Neuron (in vitro differentiated cells): ENCODE results near the gene ZNF385C.
A peak's percentile ranks its signal among the peaks of the same experiment; 100 is the strongest.
"Not testable (repeated sequence)": the region's sequence is repeated elsewhere in the genome, so short reads cannot be mapped to it uniquely, and the experiment has no call there.

Experiments used
- H2AFZ ChIP-seq: one replicate; pipeline ENCODE4 v1.6.1; 2013; ENCODE audit warnings: low read depth, mild to moderate bottlenecking, inconsistent platforms, low read length, moderate library complexity
- H3K27me3 ChIP-seq: one replicate; pipeline ENCODE4 v1.6.1; 2013; ENCODE audit warnings: low read length; ENCODE audit not compliant: insufficient read depth
- H3K36me3 ChIP-seq: one replicate; pipeline ENCODE4 v1.6.1; 2013; ENCODE audit warnings: low read length; ENCODE audit not compliant: insufficient read depth
- H3K4me1 ChIP-seq: one replicate; pipeline ENCODE4 v1.6.1; 2013; ENCODE audit warnings: low read length; ENCODE audit not compliant: insufficient read depth
- H3K4me3 ChIP-seq: 2 replicates; pipeline ENCODE4 v1.5.1; 2013; ENCODE audit warnings: mild to moderate bottlenecking, low read length, moderate library complexity
- H3K9me3 ChIP-seq: one replicate; pipeline ENCODE4 v1.6.1; 2013; ENCODE audit warnings: low read length

The ZNF385C gene

GRCh38 chr17:42034059-42034458, 64.2 kb downstream of the ZNF385C start:
- no peaks in the 10 kb centered on the region for H3K9me3 ChIP-seq

GRCh38 chr17:42031584-42031983, 66.7 kb downstream of the ZNF385C start:
- no peak overlapping the region for H3K4me3 ChIP-seq
- H2AFZ ChIP-seq, result no peak overlapping the region
- H3K27me3 ChIP-seq, result no peaks in the 10 kb centered on the region
- no peaks in the 10 kb centered on the region for H3K36me3 ChIP-seq
- peaks cover 30% of the 10 kb centered on the region for H3K4me1 ChIP-seq
- no peaks in the 10 kb centered on the region for H3K9me3 ChIP-seq

More at GRCh38 chr17:42034059-42034458, 64.2 kb downstream of the ZNF385C start:
- peaks cover 15% of the 10 kb centered on the region for H3K4me1 ChIP-seq
- H3K27me3 ChIP-seq, result no peaks in the 10 kb centered on the region
- H2AFZ ChIP-seq, result no peak overlapping the region
- H3K4me3 ChIP-seq, result no peak overlapping the region
- H3K36me3 ChIP-seq, result no peaks in the 10 kb centered on the region

GRCh38 chr17:42028791-42029127, 69.5 kb downstream of the ZNF385C start:
- Histone ChIP-seq H2AFZ (no peak overlapping the region), H3K4me3 (no peak overlapping the region), H3K9me3 (no peaks in the 10 kb centered on the region), H3K27me3 (no peaks in the 10 kb centered on the region), H3K36me3 (peaks cover 7% of the 10 kb centered on the region), H3K4me1 (peaks cover 40% of the 10 kb centered on the region)

GRCh38 chr17:42027961-42028790, 70.1 kb downstream of the ZNF385C start:
- Histone ChIP-seq H3K36me3 (peaks cover 12% of the 10 kb centered on the region), H3K4me3 (peak overlapping the region; percentile 15), H3K27me3 (no peaks in the 10 kb centered on the region), H3K9me3 (no peaks in the 10 kb centered on the region), H2AFZ (peak overlapping the region; percentile 19), H3K4me1 (peaks cover 40% of the 10 kb centered on the region)

- H3K9me3 ChIP-seq, result no peaks in the 10 kb centered on the region
- peak overlapping the region; percentile 15 for H3K4me3 ChIP-seq
- no peaks in the 10 kb centered on the region for H3K27me3 ChIP-seq
- H3K4me1 ChIP-seq, result peaks cover 40% of the 10 kb centered on the region
- peaks cover 15% of the 10 kb centered on the region for H3K36me3 ChIP-seq
- H2AFZ ChIP-seq, result no peak overlapping the region
Measured at GRCh38 chr17:42027590-42027889, 70.7 kb downstream of the ZNF385C start.

- H3K4me3 ChIP-seq, result no peak overlapping the region
- H3K27me3 ChIP-seq, result no peaks in the 10 kb centered on the region
- peaks cover 40% of the 10 kb centered on the region for H3K4me1 ChIP-seq
- peaks cover 20% of the 10 kb centered on the region for H3K36me3 ChIP-seq
- no peaks in the 10 kb centered on the region for H3K9me3 ChIP-seq
- H2AFZ ChIP-seq, result no peak overlapping the region
Measured at GRCh38 chr17:42026857-42027589, 71.2 kb downstream of the ZNF385C start.

GRCh38 chr17:42025936-42026335, 72.3 kb downstream of the ZNF385C start:
- Histone ChIP-seq H3K4me1 (peaks cover 38% of the 10 kb centered on the region), H3K27me3 (no peaks in the 10 kb centered on the region), H3K9me3 (no peaks in the 10 kb centered on the region), H3K36me3 (peaks cover 28% of the 10 kb centered on the region), H3K4me3 (no peak overlapping the region), H2AFZ (no peak overlapping the region)

- Histone ChIP-seq H3K36me3 (peaks cover 28% of the 10 kb centered on the region), H3K4me3 (no peak overlapping the region), H3K27me3 (no peaks in the 10 kb centered on the region), H3K9me3 (no peaks in the 10 kb centered on the region), H2AFZ (no peak overlapping the region), H3K4me1 (peaks cover 42% of the 10 kb centered on the region)
Measured at GRCh38 chr17:42025191-42025579, 73.1 kb downstream of the ZNF385C start.

- no peaks in the 10 kb centered on the region for H3K9me3 ChIP-seq
Measured at GRCh38 chr17:42023524-42024349, 74.5 kb downstream of the ZNF385C start.

GRCh38 chr17:42020845-42021244, 77.4 kb downstream of the ZNF385C start:
- H3K9me3 ChIP-seq, H3K27me3 ChIP-seq, H2AFZ ChIP-seq: not testable (repeated sequence)
- peaks cover 28% of the 10 kb centered on the region for H3K36me3 ChIP-seq
- H3K4me1 ChIP-seq, result peaks cover 32% of the 10 kb centered on the region
- H3K4me3 ChIP-seq, result peak overlapping the region; percentile 91

More at GRCh38 chr17:42023524-42024349, 74.5 kb downstream of the ZNF385C start:
- Histone ChIP-seq H2AFZ (no peak overlapping the region), H3K4me1 (peaks cover 42% of the 10 kb centered on the region), H3K36me3 (peaks cover 28% of the 10 kb centered on the region), H3K4me3 (no peak overlapping the region), H3K27me3 (no peaks in the 10 kb centered on the region)

GRCh38 chr17:42019509-42020404, 78.5 kb downstream of the ZNF385C start, which contains the start of gene NKIRAS2:
Gene NKIRAS2 (plus strand): TSS chr17:42020090. CDS start chr17:42021578, 1,488 bp downstream.
- Histone ChIP-seq H3K4me3 (peak within 1 kb of the TSS; percentile 91), H3K9me3 (no peaks in the 10 kb centered on the region), H3K4me1 (peaks cover 27% of the 10 kb centered on the region), H2AFZ (peak within 1 kb of the TSS; percentile 11), H3K36me3 (peaks cover 28% of the 10 kb centered on the region), H3K27me3 (no peaks in the 10 kb centered on the region)

- no peaks in the 10 kb centered on the region for H3K27me3 ChIP-seq
- H3K9me3 ChIP-seq, result no peaks in the 10 kb centered on the region
- no peak overlapping the region for H2AFZ ChIP-seq
- peaks cover 25% of the 10 kb centered on the region for H3K4me1 ChIP-seq
- H3K36me3 ChIP-seq, result peaks cover 24% of the 10 kb centered on the region
- no peak overlapping the region for H3K4me3 ChIP-seq
Measured at GRCh38 chr17:42018988-42019387, 79.3 kb downstream of the ZNF385C start.
